ENCODE results near the gene TM7SF2. TPM values are rescaled to one million over a fixed set of nuclear protein-coding genes. Genes with fewer than 3 reads are reported as not detected.
A peak's percentile ranks its signal among the peaks of the same experiment; 100 is the strongest.

TM7SF2 gene
- total RNA-seq, 1 donor from 2014 or later = 8.4 TPM

Small RNA genes lying within 50 kb of the gene (small RNA-seq; reads per million reads assigned to genes)
- gene HIGD1AP10 (not detected), gene PDCL2P2 (not detected), gene RNU2-23P (3.5 reads per million, percentile 88 among the genes with 10 or more reads in this experiment)

Other genes with a start within 250 kb of the TM7SF2 start
- gene EHD1, start 233.3 kb upstream of the TM7SF2 start, total RNA-seq = 28.2 TPM
- gene ATG2A, start 194.7 kb upstream of the TM7SF2 start, total RNA-seq = 3.1 TPM
- gene PPP2R5B, start 187.2 kb upstream of the TM7SF2 start, total RNA-seq = 6.3 TPM
- not detected for gene GPHA2, start 176.0 kb upstream of the TM7SF2 start, total RNA-seq
- gene MAJIN, start 139.8 kb upstream of the TM7SF2 start, total RNA-seq = not detected
- gene BATF2, start 114.9 kb upstream of the TM7SF2 start, total RNA-seq = 0.52 TPM
- gene ARL2, start 97.7 kb upstream of the TM7SF2 start, total RNA-seq = 53.2 TPM
- 12.0 TPM for gene SNX15, start 84.4 kb upstream of the TM7SF2 start, total RNA-seq
- 5.2 TPM for gene SAC3D1, start 70.7 kb upstream of the TM7SF2 start, total RNA-seq
- gene NAALADL1, start 53.3 kb upstream of the TM7SF2 start, total RNA-seq = 8.4 TPM
- gene CDCA5, start 27.8 kb upstream of the TM7SF2 start, total RNA-seq = 1.0 TPM
- 22.4 TPM for gene ZFPL1, start 27.6 kb upstream of the TM7SF2 start, total RNA-seq
- 166 TPM for gene VPS51, start 15.7 kb upstream of the TM7SF2 start, total RNA-seq
- 4.2 TPM for gene ZNHIT2, start 5.8 kb downstream of the TM7SF2 start, total RNA-seq
- 292 TPM for gene FAU, start 10.3 kb downstream of the TM7SF2 start, total RNA-seq
- gene MRPL49, start 10.4 kb downstream of the TM7SF2 start, total RNA-seq = 21.4 TPM
- 19.8 TPM for gene SYVN1, start 22.6 kb downstream of the TM7SF2 start, total RNA-seq
- not detected for gene SPDYC, start 58.4 kb downstream of the TM7SF2 start, total RNA-seq
- gene CAPN1, start 70.1 kb downstream of the TM7SF2 start, total RNA-seq = 75.2 TPM
- 2.1 TPM for gene POLA2, start 150.1 kb downstream of the TM7SF2 start, total RNA-seq
- gene CDC42EP2, start 203.0 kb downstream of the TM7SF2 start, total RNA-seq = 19.3 TPM
- gene DPF2, start 222.0 kb downstream of the TM7SF2 start, total RNA-seq = 24.5 TPM
- not detected for gene TIGD3, start 242.9 kb downstream of the TM7SF2 start, total RNA-seq